Activated CD4-positive, alpha-beta T cell treated with anti-CD3 and anti-CD28 coated beads, Interleukin-2, amount 50 U/mL, for 24 hours (primary cell): Measurements from ENCODE around the gene AP2A2.

Experiments used
- DNase-seq, 2 donors: peaks; one replicate each; pipeline ENCODE4 v3.0.0-alpha.2; 2020; ENCODE audit warnings: low read depth in 1 of 2, low spot score in 1 of 2

Gene AP2A2

GRCh38 chr11:898540-899190 lies 27.0 kb upstream of the AP2A2 start:
- DNase-seq: no peak

GRCh38 chr11:899724-900123 lies 25.9 kb upstream of the AP2A2 start:
- DNase-seq: no peak

DNA sequence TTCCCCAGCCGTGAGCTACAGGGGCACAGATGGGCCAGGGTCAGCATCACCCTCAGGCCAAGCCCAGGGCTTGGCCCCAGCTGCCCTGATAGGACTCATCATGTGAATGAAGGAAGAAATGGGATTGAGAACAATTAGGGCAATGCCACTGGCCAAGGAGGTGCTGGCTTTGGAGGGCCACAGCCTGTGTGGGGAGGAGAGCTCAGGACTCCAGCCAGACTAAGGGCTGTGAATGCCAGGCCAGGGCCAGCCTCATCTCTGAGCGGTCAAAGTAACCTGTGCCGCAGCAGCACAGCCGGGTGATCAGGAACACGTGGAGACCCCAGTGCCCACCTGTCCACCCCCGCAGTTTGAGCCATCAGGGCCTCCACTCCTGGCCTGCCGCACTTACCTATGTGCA lies 25.1 kb upstream of the AP2A2 start:
- DNase-seq: no peak

DNA sequence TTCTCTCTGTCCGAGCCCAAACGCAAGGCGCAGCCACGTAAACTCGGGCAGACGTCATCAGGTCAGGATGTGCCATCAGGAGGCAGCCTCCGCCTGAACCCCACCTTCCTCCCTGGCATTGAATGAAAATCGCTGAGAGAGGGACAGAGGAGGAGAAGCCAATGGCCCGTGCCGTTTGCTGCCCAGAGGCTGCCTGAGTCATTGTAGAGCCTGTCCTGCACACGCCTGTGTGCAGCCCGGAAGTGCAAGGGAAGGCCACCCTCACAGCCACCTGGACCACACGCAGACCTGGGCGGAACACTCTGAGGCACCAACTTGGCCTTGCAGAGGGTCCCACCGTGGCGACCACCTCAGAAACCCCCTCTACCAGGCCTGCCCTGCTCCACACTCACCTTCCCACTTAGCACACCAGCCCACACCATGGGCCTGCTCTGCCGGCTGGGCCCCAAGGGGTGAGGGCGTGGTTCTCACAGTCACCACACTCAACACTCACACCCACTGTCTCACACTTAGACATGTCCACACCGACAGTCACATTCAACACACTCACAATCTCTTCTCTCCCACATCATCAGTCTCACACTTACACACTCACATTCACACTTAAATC lies 24.1 kb upstream of the AP2A2 start:
- no peak for DNase-seq

- no peak for DNase-seq
These were observed 21.3 kb upstream of the AP2A2 start for GRCh38 chr11:904380-904779.

DNA sequence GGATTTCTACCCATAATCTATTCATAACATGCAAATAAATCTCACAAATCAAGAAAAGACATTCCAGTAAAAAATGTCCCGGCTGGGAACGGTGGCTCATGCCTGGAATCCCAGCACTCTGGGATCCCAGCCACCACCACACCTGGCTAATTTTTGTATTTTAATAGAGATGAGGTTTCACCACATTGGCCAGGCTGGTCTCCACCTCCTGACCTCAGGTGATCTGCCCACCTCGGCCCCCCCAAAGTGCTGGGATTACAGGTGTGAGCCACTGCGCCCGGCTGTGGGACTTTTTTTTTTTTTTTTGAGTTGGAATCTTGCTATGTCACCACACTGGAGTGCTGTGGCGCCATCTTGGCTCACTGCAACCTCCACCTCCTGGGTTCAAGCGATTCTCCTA lies 19.7 kb upstream of the AP2A2 start:
- DNase-seq: no peak

DNA sequence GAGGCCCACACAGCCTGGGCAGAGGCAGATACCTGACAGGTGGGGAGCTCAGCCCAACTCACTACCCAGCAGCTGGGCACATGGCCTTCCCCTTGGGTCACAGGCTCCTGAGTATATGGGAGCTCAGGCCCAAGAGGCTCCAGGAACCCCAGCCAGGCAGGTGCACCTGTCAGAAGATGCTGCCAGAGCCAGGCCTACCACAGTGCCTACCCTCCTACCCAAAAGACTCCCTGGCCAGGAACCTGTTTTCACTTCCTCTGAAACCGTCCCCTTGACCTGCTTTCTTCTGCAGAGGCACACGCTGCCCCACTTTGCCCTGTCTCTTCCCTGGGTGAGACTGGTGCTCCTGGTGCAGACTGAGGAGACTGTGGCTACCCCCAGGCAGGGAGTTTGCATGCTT lies 18.0 kb upstream of the AP2A2 start:
- no peak for DNase-seq

GRCh38 chr11:908273-908672 lies 17.4 kb upstream of the AP2A2 start:
- DNase-seq: no peak

DNA sequence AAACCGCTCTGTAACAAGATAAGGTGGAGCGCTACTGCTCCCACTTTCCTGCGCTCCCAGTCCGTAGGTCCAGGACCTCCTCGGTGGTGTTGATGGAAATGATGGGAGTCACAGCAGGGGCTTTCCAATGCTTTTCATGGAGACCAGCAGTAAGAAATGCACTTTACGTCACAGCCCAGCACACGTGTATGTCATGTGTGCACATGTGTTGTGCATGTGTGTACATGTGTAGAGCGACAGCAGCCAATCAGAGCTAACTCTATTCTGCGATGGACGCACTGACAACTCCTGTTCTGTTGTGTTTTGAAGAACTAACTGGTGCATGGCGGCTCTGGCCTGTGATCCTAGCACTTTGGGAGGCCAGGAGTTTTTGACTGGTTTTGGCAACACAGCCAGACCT lies 16.3 kb upstream of the AP2A2 start:
- DNase-seq: no peak

DNA sequence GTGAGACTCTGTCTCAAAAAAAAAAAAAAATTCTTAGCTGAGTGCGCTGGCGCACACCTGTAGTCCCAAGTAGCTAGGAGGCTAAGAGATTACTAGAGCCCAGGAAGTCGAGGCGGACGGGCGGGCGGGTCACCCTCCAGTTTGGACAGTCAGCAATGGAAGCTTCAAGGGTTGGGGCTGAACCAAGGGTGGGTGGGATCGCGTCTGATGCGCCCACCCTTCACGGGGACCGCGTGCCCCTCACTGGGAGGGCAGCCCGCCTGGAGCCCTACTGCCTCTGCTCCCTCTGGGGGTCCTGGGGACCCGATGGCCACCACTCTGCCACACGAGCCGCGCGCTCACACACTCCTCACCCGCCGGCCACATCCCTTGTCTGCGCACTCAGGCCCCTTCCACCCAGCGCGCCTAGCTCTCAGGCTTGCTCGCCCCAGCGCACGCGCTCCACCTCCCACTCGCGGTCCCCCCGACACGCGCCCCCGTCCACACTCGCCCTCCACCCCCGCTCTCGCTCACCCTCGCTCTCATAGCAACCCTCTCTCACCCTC lies 15.6 kb upstream of the AP2A2 start:
- DNase-seq: no peak

- DNase-seq: peak; percentile 80 to 81
These were observed 15.1 kb upstream of the AP2A2 start, which contains the start of gene CHID1 for GRCh38 chr11:910589-911030. Gene CHID1, minus strand, starts transcription at chr11:910810. Its CDS starts 5,994 bp downstream, at chr11:904816.

DNA sequence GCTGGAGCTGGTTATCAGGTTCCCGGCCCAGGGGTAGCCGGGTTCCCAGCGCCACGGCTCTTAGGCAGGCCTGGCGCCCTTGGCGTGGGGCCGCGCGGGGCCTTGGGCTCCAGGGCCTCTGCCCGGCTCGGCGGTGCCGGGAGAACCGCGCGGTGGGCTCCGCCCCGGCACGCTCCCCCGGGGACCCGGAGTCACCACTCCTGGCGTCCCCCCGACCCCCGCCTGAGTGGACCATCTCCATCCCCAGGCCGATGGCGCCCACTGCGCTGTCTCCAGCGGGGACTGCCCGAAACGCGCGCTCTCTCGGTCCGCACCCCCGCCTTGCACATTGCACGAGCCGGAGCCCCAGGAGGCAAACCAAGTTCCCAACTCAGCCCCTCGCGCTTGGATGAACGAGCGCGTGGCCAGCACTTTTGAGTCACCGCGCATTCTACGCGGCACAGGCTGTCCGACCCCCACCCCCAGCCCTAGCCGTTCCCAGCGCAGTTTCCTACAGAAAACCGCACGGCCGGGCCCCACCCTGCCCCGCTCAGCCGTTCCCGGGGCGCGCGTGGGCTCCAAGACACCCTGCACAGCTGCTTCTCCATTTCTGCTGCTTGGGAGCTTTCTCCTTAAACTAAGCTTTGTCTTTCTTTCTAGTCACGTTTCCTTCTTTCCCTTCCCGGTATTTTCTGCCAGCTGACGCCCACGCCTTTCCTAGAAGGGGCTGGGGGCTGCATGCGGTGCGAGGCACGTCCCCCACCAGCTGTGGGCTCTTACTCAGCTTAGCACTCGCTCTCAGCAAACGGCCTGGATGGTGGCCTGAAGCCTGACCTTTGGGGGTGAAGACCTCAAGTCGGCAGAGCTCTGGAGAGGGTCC lies 14.4 kb upstream of the AP2A2 start:
- DNase-seq: peak; percentile 27 to 43

DNA sequence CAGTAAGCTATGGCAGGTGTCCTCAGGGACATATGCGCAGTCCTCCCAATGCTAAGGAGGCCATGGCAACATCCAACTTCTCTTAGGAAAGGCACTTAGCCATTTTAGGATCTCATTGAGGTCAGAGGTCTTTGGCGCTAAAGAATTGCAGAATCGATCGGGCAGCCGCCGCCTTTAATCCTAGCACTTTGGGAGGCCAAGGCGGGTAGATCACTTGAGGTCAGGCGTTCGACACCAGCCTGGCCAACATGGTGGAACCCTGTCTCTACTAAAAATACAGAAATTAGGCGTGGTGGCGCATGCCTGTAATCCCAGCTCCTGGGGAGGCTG lies 13.8 kb upstream of the AP2A2 start:
- no peak for DNase-seq

- no peak for DNase-seq
These were observed 13.4 kb upstream of the AP2A2 start for GRCh38 chr11:912266-912665.

DNA sequence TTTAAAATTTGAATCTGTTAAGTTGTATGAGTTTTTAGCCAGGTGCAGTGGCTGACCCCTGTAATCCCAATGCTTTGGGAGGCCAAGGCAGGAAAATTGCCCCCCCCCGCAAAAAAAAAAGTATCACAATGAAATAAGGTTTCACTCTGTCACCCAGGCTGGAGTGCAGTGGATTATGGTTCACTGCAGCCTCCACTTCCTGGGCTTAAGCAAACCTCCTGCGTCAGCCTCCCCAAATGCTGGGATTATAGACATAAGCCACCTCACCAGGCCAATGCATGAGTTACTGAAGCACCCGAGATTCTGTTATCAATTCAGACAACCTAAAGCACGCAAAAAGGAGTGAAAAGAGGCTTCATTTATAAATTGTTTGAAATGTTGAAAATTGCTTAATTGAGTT lies 12.6 kb upstream of the AP2A2 start:
- no peak for DNase-seq

GRCh38 chr11:914204-914603 lies 11.5 kb upstream of the AP2A2 start:
- DNase-seq: no peak

DNA sequence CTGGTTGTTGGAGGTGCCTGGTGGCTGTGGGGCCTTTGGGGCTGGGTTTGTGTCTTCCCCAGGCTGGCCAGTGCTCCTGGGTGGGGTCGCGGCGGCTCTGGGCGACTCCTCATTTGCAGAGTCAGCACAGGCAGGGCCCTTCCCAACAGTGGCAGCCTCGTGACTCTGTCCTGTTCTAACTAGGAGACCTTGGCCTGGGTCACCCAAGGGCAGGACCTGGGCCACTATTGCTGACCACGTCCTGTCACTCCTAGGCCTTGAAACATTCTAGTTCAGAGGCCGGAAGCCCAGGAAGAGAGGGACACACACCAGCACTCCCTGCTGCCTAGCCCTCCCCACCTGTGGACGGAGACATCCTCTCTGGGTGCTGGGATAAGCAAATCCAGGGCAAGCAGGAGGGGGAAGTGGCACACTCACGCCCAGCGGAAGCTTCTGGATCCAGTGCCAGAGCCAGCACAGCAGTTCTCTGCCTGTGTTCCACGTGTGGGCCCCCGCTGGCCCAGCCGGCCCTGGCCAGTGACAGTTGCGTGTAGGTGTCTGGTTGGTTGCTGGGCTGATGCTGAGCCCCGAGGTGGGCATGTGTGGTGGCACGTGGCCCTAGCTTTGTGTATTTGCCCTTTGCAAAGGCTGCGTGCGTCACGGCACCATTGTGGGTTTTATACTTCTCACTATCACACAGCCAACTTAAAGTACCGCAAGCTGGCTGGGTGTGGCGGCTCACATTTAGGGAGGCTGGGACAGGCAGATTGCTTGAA lies 10.7 kb upstream of the AP2A2 start:
- no peak for DNase-seq

- DNase-seq: no peak
These were observed 8.2 kb upstream of the AP2A2 start for GRCh38 chr11:917426-917825.

- DNase-seq: no peak
These were observed 3.6 kb upstream of the AP2A2 start for GRCh38 chr11:921921-922678.

- DNase-seq: no peak
These were observed 1.8 kb upstream of the AP2A2 start for GRCh38 chr11:923691-924405.
